Stimulated activated CD8-positive, alpha-beta memory T cell treated with anti-CD3 and anti-CD28 coated beads, Interleukin-7, amount 100 ng/mL, for 4 hours (primary cell): ENCODE measurements around the gene PTBP1.

Experiments
- DNase-seq, 2 donors: peaks; one replicate each; pipeline ENCODE4 v3.0.0-alpha.2; 2020; ENCODE audit warnings: low read depth in 2 of 2

The PTBP1 gene

GRCh38 chr19:797528-798414, 519 bp downstream of the PTBP1 start:
- peak; percentile 51 to 85 for DNase-seq

GRCh38 chr19:798415-799075, 1.3 kb downstream of the PTBP1 start:
- DNase-seq: no peak

GRCh38 chr19:799076-799881, 2.0 kb downstream of the PTBP1 start:
- no peak for DNase-seq

- DNase-seq: no peak
These were observed 3.2 kb downstream of the PTBP1 start for GRCh38 chr19:800360-801029.

GRCh38 chr19:801030-801860, 4.0 kb downstream of the PTBP1 start:
- no peak for DNase-seq

GRCh38 chr19:801861-802497, 4.7 kb downstream of the PTBP1 start:
- DNase-seq: no peak

- no peak for DNase-seq
These were observed 5.3 kb downstream of the PTBP1 start for GRCh38 chr19:802498-803098.

GRCh38 chr19:803099-803561, 5.9 kb downstream of the PTBP1 start:
- DNase-seq: no peak

GRCh38 chr19:803686-804418, 6.6 kb downstream of the PTBP1 start:
- DNase-seq: no peak

- DNase-seq: no peak
These were observed 7.3 kb downstream of the PTBP1 start for GRCh38 chr19:804419-805165.

- DNase-seq: no peak
These were observed 7.9 kb downstream of the PTBP1 start for GRCh38 chr19:805166-805551.

GRCh38 chr19:805600-806550, 8.6 kb downstream of the PTBP1 start:
- no peak for DNase-seq

- no peak for DNase-seq
These were observed 9.7 kb downstream of the PTBP1 start for GRCh38 chr19:806815-807421.

- no peak for DNase-seq
These were observed 10.6 kb downstream of the PTBP1 start for GRCh38 chr19:807627-808422.

GRCh38 chr19:808423-808775, 11.1 kb downstream of the PTBP1 start:
- DNase-seq: no peak
